HG02938 (cell line): ENCODE data around the gene PATJ.
"Not testable (repeated sequence)": the region's sequence is repeated elsewhere in the genome, so short reads cannot be mapped to it uniquely, and the experiment has no call there.

ENCODE experiments used
- ATAC-seq: cut with Tn5 transposase; IDR thresholded peaks from one replicate; pipeline ENCODE4 v1.9.1; 2021; ENCODE audit warnings: mild to moderate bottlenecking, moderate library complexity; ENCODE audit not compliant: unreplicated experiment

The PATJ gene

GRCh38 chr1:61942856-61943255, 200.6 kb downstream of the PATJ start:
- ATAC-seq: no peak

- not testable (repeated sequence) for ATAC-seq
These were observed 206.4 kb downstream of the PATJ start for GRCh38 chr1:61948685-61949084.

- no peak for ATAC-seq
These were observed 208.1 kb downstream of the PATJ start for GRCh38 chr1:61950418-61950817.

- ATAC-seq: no peak
These were observed 209.7 kb downstream of the PATJ start for GRCh38 chr1:61951731-61952580.

GRCh38 chr1:61952675-61953074, 210.4 kb downstream of the PATJ start:
- no peak for ATAC-seq

- no peak for ATAC-seq
These were observed 211.0 kb downstream of the PATJ start for GRCh38 chr1:61953076-61953789.

- no peak for ATAC-seq
These were observed 211.5 kb downstream of the PATJ start for GRCh38 chr1:61953790-61954150.

- ATAC-seq: no peak
These were observed 213.0 kb downstream of the PATJ start for GRCh38 chr1:61955261-61955660.

- no peak for ATAC-seq
These were observed 213.9 kb downstream of the PATJ start for GRCh38 chr1:61956016-61956645.

GRCh38 chr1:61956784-61957183, 214.5 kb downstream of the PATJ start:
- ATAC-seq: no peak

- ATAC-seq: no peak
These were observed 218.7 kb downstream of the PATJ start for GRCh38 chr1:61961009-61961408.

GRCh38 chr1:61962631-61963030, 220.4 kb downstream of the PATJ start:
- no peak for ATAC-seq

- not testable (repeated sequence) for ATAC-seq
These were observed 224.4 kb downstream of the PATJ start for GRCh38 chr1:61966450-61967225.

GRCh38 chr1:61967750-61968149, 225.5 kb downstream of the PATJ start:
- no peak for ATAC-seq

- no peak for ATAC-seq
These were observed 226.6 kb downstream of the PATJ start for GRCh38 chr1:61968869-61969268.

GRCh38 chr1:61973100-61973837, 231.0 kb downstream of the PATJ start:
- no peak for ATAC-seq

GRCh38 chr1:61975638-61976037, 233.4 kb downstream of the PATJ start:
- ATAC-seq: no peak

- ATAC-seq: no peak
These were observed 234.3 kb downstream of the PATJ start for GRCh38 chr1:61976566-61976965.

GRCh38 chr1:61978796-61979195, 236.5 kb downstream of the PATJ start:
- ATAC-seq: no peak

- ATAC-seq: no peak
These were observed 237.4 kb downstream of the PATJ start for GRCh38 chr1:61979729-61980128.
